GM19455 (cell line): ENCODE results near the gene METTL26.

Experiments used
- ATAC-seq: cut with Tn5 transposase; IDR thresholded peaks from one replicate; pipeline ENCODE4 v1.9.1; 2021; ENCODE audit not compliant: unreplicated experiment

Gene METTL26

GRCh38 chr16:638836-639235 lies 2.7 kb upstream of the METTL26 start:
- no peak for ATAC-seq

- no peak for ATAC-seq
Measured at GRCh38 chr16:638034-638543, 2.0 kb upstream of the METTL26 start.

- ATAC-seq: no peak
Measured at GRCh38 chr16:637081-638018, 1.2 kb upstream of the METTL26 start.

GRCh38 chr16:635573-636205 lies 416 bp downstream of the METTL26 start:
- ATAC-seq: no peak

- ATAC-seq: no peak
Measured at GRCh38 chr16:634996-635395, 1.1 kb downstream of the METTL26 start.

- ATAC-seq: no peak
Measured at GRCh38 chr16:634051-634670, 1.9 kb downstream of the METTL26 start.

- no peak for ATAC-seq
Measured at GRCh38 chr16:633336-634050, 2.6 kb downstream of the METTL26 start.

- ATAC-seq: no peak
Measured at GRCh38 chr16:632486-633335, 3.4 kb downstream of the METTL26 start.

- no peak for ATAC-seq
Measured at GRCh38 chr16:631808-632358, 4.2 kb downstream of the METTL26 start.

- ATAC-seq: no peak
Measured at GRCh38 chr16:630815-631405, 5.2 kb downstream of the METTL26 start, which contains the start of gene WFIKKN1. Gene WFIKKN1, plus strand, starts transcription at chr16:630985. Its CDS starts 269 bp downstream, at chr16:631254.

GRCh38 chr16:630249-630814 lies 5.8 kb downstream of the METTL26 start:
- ATAC-seq: no peak

- ATAC-seq: no peak
Measured at GRCh38 chr16:629833-630248, 6.3 kb downstream of the METTL26 start.

GRCh38 chr16:629185-629832 lies 6.8 kb downstream of the METTL26 start:
- no peak for ATAC-seq

- no peak for ATAC-seq
Measured at GRCh38 chr16:628321-629061, 7.6 kb downstream of the METTL26 start.

- ATAC-seq: no peak
Measured at GRCh38 chr16:627454-628239, 8.5 kb downstream of the METTL26 start.

- ATAC-seq: no peak
Measured at GRCh38 chr16:626787-627453, 9.2 kb downstream of the METTL26 start.
